Uterus (tissue), 4 donors: ENCODE measurements around the gene PRRC2C. TPM values are rescaled to one million over a fixed set of nuclear protein-coding genes. Genes with fewer than 3 reads are reported as not detected.
"Not testable (repeated sequence)": the region's sequence is repeated elsewhere in the genome, so short reads cannot be mapped to it uniquely, and the experiment has no call there.

Experiments used
- DNase-seq, 2 donors: peaks; one replicate each; pipeline ENCODE4 v3.0.0-alpha.2; 2019 to 2020
- H3K27ac ChIP-seq, 2 donors: fragments of 200-600 bp; sonication (generic); 1 replicate in 1 of 2; 2 replicates in 1 of 2; pipeline ENCODE4 v1.5.1; 2016 to 2018
- H3K27me3 ChIP-seq, 2 donors: fragments of 200-600 bp; sonication (generic); one replicate each; pipeline ENCODE4 v1.5.1; 2018 to 2019; ENCODE audit warnings: control low read depth in 1 of 2
- H3K36me3 ChIP-seq, 2 donors: fragments of 200-600 bp; sonication (generic); one replicate each; pipeline ENCODE4 v1.5.1; 2019; ENCODE audit warnings: control low read depth in 1 of 2
- H3K4me1 ChIP-seq, 2 donors: fragments of 200-600 bp; sonication (generic); one replicate each; pipeline ENCODE4 v1.5.1; 2018 to 2019; ENCODE audit warnings: control low read depth in 1 of 2
- H3K4me3 ChIP-seq, 2 donors: fragments of 200-600 bp; sonication (generic); 1 replicate in 1 of 2; 2 replicates in 1 of 2; pipeline ENCODE4 v1.5.1; 2018 to 2019; ENCODE audit warnings: mild to moderate bottlenecking in 1 of 2
- H3K9me3 ChIP-seq, 2 donors: fragments of 200-600 bp; sonication (generic); one replicate each; pipeline ENCODE4 v1.5.1; 2019; ENCODE audit warnings: control low read depth in 1 of 2
- POLR2A ChIP-seq, 2 donors: fragments of 450-650 bp; IDR thresholded peaks; one replicate each; pipeline ENCODE4 v1.6.1; 2016; ENCODE audit warnings: antibody characterized with exemption in 2 of 2, mild to moderate bottlenecking in 1 of 2, moderate library complexity in 1 of 2
- intact Hi-C: fragments of 100-400 bp; cut with DNase I; formaldehyde crosslinking; loops from one replicate; pipeline ENCODE4 v1.15.1; 2023; ENCODE audit warnings: low total_unique reads
- total RNA-seq, 4 donors: library from RNA; depleted of rRNA in 3 of 4; stranded (reverse); fragments of >200 nt in 3 of 4; gene quantifications; one replicate each; pipeline versions ENCODE4 v1.1.0 to v1.2.4, GENCODE V29; 2014 to 2023
- TF ChIP-seq, protein P1 (sequence below), 4 experiments: fragments of 200-600 bp in 2 of 4; fragments of 450-650 bp in 2 of 4; sonication (generic) in 2 of 4; IDR thresholded peaks; one replicate each; pipeline ENCODE4 v1.5.1; 2016 to 2019; ENCODE audit warnings: antibody characterized with exemption in 4 of 4, mild to moderate bottlenecking in 2 of 4, moderate library complexity in 1 of 4
- donor health status: DM: yes; HTN: yes; CAD: no.

PRRC2C gene
- total RNA-seq, 4 donors from 2014 or later: 32.1 to 210 (median 76.1) TPM

GRCh38 chr1:171590022-171590421, 104.7 kb downstream of the PRRC2C start:
- Histone ChIP-seq H3K36me3 (no peaks in the 10 kb centered on the region), H3K27ac (peak overlapping the region in 1 of 2 donors; percentile 6)

DNA sequence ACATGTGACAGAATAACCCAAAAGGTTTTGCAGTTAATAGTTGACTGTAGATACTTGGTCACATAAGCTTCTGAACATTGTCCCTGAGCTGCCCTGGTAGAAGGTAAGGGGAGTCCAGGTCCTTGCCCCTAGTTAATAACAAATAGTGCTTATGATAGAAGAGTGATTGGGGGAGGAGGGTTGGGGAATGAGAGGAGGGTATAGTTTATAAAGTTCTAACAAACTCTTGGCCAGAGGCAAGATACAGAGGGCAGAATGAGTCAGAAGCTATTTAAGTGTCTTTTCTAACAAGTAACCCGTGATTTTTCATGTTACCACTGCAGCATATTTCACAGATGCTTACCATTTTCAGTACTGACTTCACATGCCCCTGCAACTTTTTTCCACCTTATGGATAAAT, 110.0 kb downstream of the PRRC2C start:
- peak overlapping the region in 1 of 2 donors; percentile 34 for H3K27ac ChIP-seq
- TF ChIP-seq, protein P1, sequence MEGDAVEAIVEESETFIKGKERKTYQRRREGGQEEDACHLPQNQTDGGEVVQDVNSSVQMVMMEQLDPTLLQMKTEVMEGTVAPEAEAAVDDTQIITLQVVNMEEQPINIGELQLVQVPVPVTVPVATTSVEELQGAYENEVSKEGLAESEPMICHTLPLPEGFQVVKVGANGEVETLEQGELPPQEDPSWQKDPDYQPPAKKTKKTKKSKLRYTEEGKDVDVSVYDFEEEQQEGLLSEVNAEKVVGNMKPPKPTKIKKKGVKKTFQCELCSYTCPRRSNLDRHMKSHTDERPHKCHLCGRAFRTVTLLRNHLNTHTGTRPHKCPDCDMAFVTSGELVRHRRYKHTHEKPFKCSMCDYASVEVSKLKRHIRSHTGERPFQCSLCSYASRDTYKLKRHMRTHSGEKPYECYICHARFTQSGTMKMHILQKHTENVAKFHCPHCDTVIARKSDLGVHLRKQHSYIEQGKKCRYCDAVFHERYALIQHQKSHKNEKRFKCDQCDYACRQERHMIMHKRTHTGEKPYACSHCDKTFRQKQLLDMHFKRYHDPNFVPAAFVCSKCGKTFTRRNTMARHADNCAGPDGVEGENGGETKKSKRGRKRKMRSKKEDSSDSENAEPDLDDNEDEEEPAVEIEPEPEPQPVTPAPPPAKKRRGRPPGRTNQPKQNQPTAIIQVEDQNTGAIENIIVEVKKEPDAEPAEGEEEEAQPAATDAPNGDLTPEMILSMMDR (IDR thresholded peaks at IDR 0.05): no peak
- no peak for TF ChIP-seq POLR2A (IDR thresholded peaks at IDR 0.05)
- no peaks in the 10 kb centered on the region for H3K9me3 ChIP-seq
- no peaks in the 10 kb centered on the region for H3K4me1 ChIP-seq
- intact Hi-C loops: no loop called here
- no peaks in the 10 kb centered on the region for H3K36me3 ChIP-seq
- no peak overlapping the region for H3K4me3 ChIP-seq
- DNase-seq: no peak
- no peaks in the 10 kb centered on the region for H3K27me3 ChIP-seq

More at GRCh38 chr1:171590022-171590421, 104.7 kb downstream of the PRRC2C start:
- no peaks in the 10 kb centered on the region for H3K9me3 ChIP-seq
- TF ChIP-seq, protein P1 (IDR thresholded peaks at IDR 0.05): no peak
- intact Hi-C loops: no loop called here
- no peak overlapping the region for H3K4me3 ChIP-seq
- DNase-seq: no peak
- H3K4me1 ChIP-seq: no peaks in the 10 kb centered on the region
- H3K27me3 ChIP-seq: no peaks in the 10 kb centered on the region

DNA sequence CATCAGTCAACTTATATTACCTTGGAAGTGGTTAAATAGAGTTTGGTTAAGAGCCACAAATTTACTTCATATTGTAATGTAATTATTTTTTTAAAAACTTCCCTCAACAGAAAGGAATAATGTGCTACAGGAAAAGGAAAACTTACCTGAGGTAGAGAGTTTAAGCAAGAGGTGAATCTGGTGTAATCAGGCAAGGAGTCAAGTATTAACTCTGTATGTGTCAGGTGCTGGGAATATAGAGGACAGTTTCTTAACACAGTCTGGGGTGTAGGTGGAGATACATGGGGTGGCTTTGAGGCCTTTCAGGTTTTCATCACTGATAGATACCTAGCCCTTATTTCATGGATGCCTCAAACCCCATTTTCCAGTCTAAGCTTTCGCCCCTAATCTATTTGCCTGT, 110.8 kb downstream of the PRRC2C start:
- TF ChIP-seq, protein P1 (IDR thresholded peaks at IDR 0.05): no peak
- TF ChIP-seq POLR2A (IDR thresholded peaks at IDR 0.05): no peak
- Histone ChIP-seq H3K27ac (peak overlapping the region in 1 of 2 donors; percentile 34), H3K9me3 (no peaks in the 10 kb centered on the region), H3K4me3 (no peak overlapping the region), H3K4me1 (no peaks in the 10 kb centered on the region), H3K27me3 (no peaks in the 10 kb centered on the region), H3K36me3 (no peaks in the 10 kb centered on the region)
- intact Hi-C loops: no loop called here
- DNase-seq: no peak

GRCh38 chr1:171596705-171597104, 111.4 kb downstream of the PRRC2C start:
- Histone ChIP-seq H3K27ac (no peak overlapping the region), H3K36me3 (no peaks in the 10 kb centered on the region), H3K4me1 (no peaks in the 10 kb centered on the region), H3K4me3 (no peak overlapping the region), H3K9me3 (no peaks in the 10 kb centered on the region), H3K27me3 (no peaks in the 10 kb centered on the region)
- DNase-seq: no peak
- TF ChIP-seq, protein P1 (IDR thresholded peaks at IDR 0.05): no peak
- no peak for TF ChIP-seq POLR2A (IDR thresholded peaks at IDR 0.05)
- intact Hi-C loops: no loop called here

DNA sequence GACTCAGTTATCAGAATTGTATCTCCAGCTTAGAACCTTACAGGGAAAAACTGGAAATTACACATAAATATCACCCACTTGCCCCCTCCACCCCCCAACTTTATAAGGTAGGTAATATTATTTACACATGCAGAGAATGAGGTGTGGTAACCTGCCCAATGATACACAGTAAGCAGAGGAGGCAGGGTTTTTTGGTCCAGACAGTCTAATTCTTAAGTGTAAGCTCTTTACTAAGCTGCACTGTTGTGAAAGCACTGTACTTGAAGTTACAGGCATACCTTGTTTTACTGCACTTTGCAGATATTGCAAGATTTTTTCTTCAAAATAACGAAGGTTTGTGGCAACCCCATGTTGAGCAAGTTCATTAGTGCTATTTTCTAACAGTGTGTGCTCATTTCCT, 111.9 kb downstream of the PRRC2C start:
- H3K4me1 ChIP-seq: no peaks in the 10 kb centered on the region
- H3K9me3 ChIP-seq: no peaks in the 10 kb centered on the region
- no peak for DNase-seq
- H3K27ac ChIP-seq: no peak overlapping the region
- intact Hi-C loops: no loop called here
- no peaks in the 10 kb centered on the region for H3K27me3 ChIP-seq
- no peak overlapping the region for H3K4me3 ChIP-seq
- no peak for TF ChIP-seq POLR2A (IDR thresholded peaks at IDR 0.05)
- TF ChIP-seq, protein P1 (IDR thresholded peaks at IDR 0.05): no peak
- no peaks in the 10 kb centered on the region for H3K36me3 ChIP-seq

GRCh38 chr1:171600310-171600709, 115.0 kb downstream of the PRRC2C start:
- H3K4me3 ChIP-seq, DNase-seq, H3K9me3 ChIP-seq, H3K4me1 ChIP-seq, H3K27me3 ChIP-seq, intact Hi-C loops, H3K27ac ChIP-seq, H3K36me3 ChIP-seq: not testable (repeated sequence)
